ENCODE measurements around the gene PPARD.
A peak's percentile ranks its signal among the peaks of the same experiment; 100 is the strongest.
"Not testable (repeated sequence)": the region's sequence is repeated elsewhere in the genome, so short reads cannot be mapped to it uniquely, and the experiment has no call there.

PPARD gene

DNA sequence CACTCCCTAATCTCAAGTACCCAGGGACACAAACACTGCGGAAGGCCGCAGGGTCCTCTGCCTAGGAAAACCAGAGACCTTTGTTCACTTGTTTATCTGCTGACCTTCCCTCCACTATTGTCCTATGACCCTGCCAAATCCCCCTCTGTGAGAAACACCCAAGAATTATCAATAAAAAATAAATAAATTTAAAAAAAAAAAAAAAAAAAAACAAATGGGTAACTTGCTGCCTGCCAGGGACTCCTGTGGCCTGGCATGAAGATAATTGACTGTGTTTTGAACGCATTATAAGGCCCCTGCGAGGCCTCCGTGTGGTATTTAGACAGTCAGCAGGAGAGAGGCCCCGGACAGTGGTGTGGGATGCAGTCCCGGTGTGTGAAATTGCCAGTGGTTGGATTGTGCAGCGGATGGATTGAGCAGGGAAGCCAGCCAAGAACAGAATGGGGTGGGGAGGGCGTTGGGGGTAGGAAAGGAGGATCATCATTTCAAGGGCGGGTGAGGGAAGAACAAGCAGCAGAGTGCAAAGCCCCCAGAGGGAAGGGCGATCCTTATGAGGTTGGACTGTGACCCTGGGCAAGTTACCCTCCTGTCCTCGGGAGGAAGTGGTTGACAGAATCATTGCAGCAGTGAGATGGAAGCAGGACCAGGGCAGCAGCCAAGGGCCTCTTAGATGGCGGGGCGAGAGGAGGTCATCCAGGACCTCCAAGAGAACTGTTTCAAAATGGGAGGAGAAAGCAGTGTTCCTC, 43.3 kb downstream of the PPARD start:
- POLR2A ChIA-PET (ENCODE audit: low non-redundant PET) = no interaction called here
- CTCF ChIA-PET = no interaction called here
- TF ChIP-seq, protein P1, sequence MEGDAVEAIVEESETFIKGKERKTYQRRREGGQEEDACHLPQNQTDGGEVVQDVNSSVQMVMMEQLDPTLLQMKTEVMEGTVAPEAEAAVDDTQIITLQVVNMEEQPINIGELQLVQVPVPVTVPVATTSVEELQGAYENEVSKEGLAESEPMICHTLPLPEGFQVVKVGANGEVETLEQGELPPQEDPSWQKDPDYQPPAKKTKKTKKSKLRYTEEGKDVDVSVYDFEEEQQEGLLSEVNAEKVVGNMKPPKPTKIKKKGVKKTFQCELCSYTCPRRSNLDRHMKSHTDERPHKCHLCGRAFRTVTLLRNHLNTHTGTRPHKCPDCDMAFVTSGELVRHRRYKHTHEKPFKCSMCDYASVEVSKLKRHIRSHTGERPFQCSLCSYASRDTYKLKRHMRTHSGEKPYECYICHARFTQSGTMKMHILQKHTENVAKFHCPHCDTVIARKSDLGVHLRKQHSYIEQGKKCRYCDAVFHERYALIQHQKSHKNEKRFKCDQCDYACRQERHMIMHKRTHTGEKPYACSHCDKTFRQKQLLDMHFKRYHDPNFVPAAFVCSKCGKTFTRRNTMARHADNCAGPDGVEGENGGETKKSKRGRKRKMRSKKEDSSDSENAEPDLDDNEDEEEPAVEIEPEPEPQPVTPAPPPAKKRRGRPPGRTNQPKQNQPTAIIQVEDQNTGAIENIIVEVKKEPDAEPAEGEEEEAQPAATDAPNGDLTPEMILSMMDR (conservative IDR thresholded peaks at IDR 0.05; ENCODE audit: low read depth) = no peak
- no peak overlapping the region for H3K27ac ChIP-seq
- DNase-seq (ENCODE audit: low spot score) = no peak

DNA sequence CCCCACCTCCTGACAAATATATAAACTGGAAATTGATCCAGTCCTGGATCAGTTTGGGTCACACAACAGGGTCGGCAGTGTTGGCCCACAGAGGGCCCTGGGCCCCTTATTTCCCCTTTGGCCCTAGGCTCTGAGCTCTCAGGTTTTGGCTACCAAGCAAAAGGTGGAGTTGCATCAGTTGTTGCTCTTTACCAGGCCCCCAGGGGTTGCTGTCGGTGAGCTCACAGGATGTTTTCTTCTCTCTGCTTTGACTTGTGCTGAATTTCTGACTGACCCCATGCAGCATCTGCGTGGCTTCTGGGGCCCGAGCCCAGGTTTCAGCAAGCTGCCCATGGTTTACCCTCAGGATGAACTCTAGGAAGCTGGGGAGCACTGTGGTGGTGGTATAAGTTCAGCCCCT, 44.6 kb downstream of the PPARD start:
- TF ChIP-seq, protein P1 (conservative IDR thresholded peaks at IDR 0.05; ENCODE audit: low read depth) = no peak
- CTCF ChIA-PET = no interaction called here
- DNase-seq (ENCODE audit: low spot score) = no peak
- H3K27ac ChIP-seq = peak overlapping the region; percentile 28
- POLR2A ChIA-PET (ENCODE audit: low non-redundant PET) = no interaction called here

DNA sequence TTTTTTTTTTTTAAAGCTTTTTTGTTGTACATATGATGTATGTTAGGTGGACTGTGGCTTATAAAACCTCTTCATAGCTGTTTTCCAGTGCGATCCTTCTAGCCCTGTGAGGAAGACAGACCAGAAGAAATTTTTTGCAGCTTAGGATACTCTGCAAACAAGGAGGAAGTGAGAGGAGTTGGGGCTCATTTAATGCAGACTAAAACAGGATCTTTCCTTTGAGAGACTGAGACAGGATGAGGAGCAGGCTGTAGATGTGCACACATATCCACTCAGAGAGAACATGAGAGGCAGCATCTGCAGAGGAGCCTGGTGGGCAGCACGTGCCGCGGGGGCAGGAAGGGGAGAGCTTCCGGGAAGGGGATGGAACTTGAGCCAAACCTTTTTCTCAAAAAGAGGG, 45.7 kb downstream of the PPARD start:
- H3K27ac ChIP-seq = peak overlapping the region; percentile 51; the same call in 1 of the 2 replicates
- TF ChIP-seq, protein P1 (conservative IDR thresholded peaks at IDR 0.05; ENCODE audit: low read depth) = no peak
- no peak for DNase-seq (ENCODE audit: low spot score)
- CTCF ChIA-PET = no interaction called here
- POLR2A ChIA-PET (ENCODE audit: low non-redundant PET) = interaction anchor here (0.5 kb wide), 1 partner anchor 66 kb away, joined by 3 read pairs; no protein-coding TSS in a partner anchor

DNA sequence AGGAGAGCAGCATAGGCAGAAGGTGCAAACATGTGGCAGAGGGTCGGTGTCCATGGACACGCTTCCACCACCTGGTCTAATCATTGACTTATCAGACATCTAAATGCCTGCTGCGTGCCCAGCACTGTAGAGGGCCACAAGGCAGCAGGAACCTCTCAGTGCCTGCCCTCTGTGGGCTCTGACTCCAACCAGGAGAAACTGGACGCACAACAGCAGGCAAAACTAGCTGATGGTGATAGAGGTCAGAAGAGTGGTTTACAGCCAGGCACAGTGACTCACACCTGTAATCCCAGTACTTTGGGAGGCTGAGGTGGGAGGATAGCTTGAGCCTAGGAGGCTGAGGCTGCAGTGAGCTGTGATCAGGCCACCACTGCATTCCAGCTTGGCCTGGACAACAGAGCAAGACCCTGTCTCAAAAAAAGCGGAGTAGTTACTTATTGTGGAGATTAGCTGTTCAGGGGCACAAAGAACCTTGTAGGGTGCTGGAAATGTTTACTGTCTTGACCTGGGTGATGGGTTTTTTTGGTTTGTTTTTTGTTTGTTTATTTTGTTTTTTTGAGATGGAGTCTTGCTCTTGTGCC, 46.5 kb downstream of the PPARD start:
- TF ChIP-seq, protein P1 (conservative IDR thresholded peaks at IDR 0.05; ENCODE audit: low read depth) = no peak
- CTCF ChIA-PET = interaction anchor here (0.6 kb wide), 1 partner anchor 1119 kb away, joined by 3 read pairs; no protein-coding TSS in a partner anchor
- DNase-seq (ENCODE audit: low spot score) = no peak
- H3K27ac ChIP-seq = peak overlapping the region; percentile 51; the same call in 1 of the 2 replicates
- POLR2A ChIA-PET (ENCODE audit: low non-redundant PET) = no interaction called here

DNA sequence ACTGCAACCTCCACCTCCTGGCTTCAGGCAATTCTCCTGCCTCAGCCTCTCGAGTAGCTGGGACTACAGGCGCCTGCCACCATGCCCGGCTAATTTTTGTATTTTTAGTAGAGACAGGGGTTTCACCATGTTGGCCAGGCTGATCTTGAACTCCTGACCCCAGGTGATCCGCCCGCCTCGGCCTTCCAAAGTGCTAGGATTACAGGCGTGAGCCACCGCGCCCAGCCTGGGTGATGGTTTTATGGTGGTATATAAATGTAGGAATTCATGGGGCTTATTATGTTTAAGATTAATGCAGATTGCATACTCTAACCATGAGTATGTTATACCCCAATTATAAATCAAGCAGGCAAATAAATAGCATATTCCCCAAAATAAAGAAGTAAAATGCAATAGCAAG, 47.0 kb downstream of the PPARD start:
- peak overlapping the region; percentile 51; the same call in 1 of the 2 replicates for H3K27ac ChIP-seq
- POLR2A ChIA-PET (ENCODE audit: low non-redundant PET) = interaction anchor here (0.6 kb wide), 1 partner anchor 16 kb away, joined by 5 read pairs; no protein-coding TSS in a partner anchor
- CTCF ChIA-PET; DNase-seq (ENCODE audit: low spot score): not testable (repeated sequence)

DNA sequence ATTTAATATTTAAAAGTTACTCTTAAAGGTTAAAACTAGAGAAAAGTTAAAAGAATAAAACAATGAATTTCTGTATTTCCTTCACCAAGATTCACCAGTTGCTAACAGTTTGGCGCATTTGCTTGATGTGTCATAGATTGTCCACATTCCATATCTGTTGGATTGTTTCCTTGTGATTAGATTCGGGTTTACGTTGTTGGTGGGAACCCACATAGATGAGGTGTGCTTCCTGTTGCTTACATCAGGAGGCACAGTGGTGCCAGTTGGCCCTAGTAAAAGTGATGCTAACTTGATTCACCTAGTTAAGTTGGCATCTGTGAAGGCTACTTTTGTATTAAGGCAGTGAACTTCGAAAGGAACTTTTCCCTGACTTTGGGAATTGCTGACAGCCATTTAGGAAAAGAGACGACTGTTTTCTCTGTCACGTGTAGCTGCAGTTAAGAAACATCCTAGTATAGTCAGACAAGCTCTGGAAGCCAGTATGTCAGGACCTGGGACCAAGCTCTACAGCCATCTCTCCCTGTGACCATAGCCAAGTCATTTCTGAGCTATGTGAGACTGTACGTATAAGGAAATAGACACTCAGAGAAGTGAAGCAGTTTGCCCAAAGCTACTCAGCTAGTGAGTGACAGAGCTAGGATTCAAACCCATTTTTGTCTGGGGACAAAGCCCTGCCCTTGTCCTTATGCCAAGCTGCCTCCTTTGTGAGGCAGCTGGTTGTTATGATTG, 49.0 kb downstream of the PPARD start:
- TF ChIP-seq, protein P1 (conservative IDR thresholded peaks at IDR 0.05; ENCODE audit: low read depth) = no peak
- peak; percentile 83 for DNase-seq (ENCODE audit: low spot score)
- POLR2A ChIA-PET (ENCODE audit: low non-redundant PET) = no interaction called here
- CTCF ChIA-PET = interaction anchor here (1.0 to 1.2 kb wide), 2 partner anchors 49 to 57 kb away, joined by 3 to 5 read pairs; partner anchors contain the start of gene PPARD
- H3K27ac ChIP-seq = peak overlapping the region; percentile 94
